ENCODE data around the gene TTC39A. TPM values are rescaled to one million over a fixed set of nuclear protein-coding genes. Genes with fewer than 3 reads are reported as not detected.

Gene TTC39A
- total and polyA plus RNA-seq, 2 of the 13 experiments (the other 11 are each of a cell fraction or from before 2014, with no cell fraction given): 0.33 to 1.5 TPM

- H3K4me1 ChIP-seq (ENCODE audit: insufficient read depth, low read length): peaks cover 14% of the 10 kb centered on the region
- no peak for DNase-seq (ENCODE audit: low spot score)
- no peak overlapping the region for H3K9ac ChIP-seq (ENCODE audit: insufficient read depth, low read depth, low read length)
- intact Hi-C loops (cut with micrococcal nuclease; ENCODE audit: unreplicated experiment) (no loop called here), in situ Hi-C loops (cut with HindIII; ENCODE audit: extremely low pct_ligation_motif_present, low pct_unique_long_range_greater_than_20kb) (no loop called here)
- no peak overlapping the region for H2AFZ ChIP-seq (ENCODE audit: low read length)
- ChIA-PET POLR2A (no interaction called here), CTCF (ENCODE audit: low intra/inter-chr PET ratio, low total read pairs) (no interaction called here)
- H3K36me3 ChIP-seq (replicated peaks in 1 of 2; ENCODE audit: control insufficient read depth in 1 of 2, insufficient read depth in 2 of 2, low read length in 2 of 2): peaks cover 2 to 15% of the 10 kb centered on the region in 2 experiments; a peak in 2 of 5 replicates
- no peak for ATAC-seq
- no peaks in the 10 kb centered on the region for H3K9me3 ChIP-seq (ENCODE audit: low read length)
- no peaks in the 10 kb centered on the region for H3K79me2 ChIP-seq (ENCODE audit: insufficient read depth, low read length)
- H3K4me3 ChIP-seq (replicated peaks in 1 of 3; ENCODE audit: insufficient read depth in 1 of 3, low read depth in 2 of 3, low read length in 3 of 3): no peak overlapping the region
- no peak for FAIRE-seq
- H3K27me3 ChIP-seq (ENCODE audit: control insufficient read depth in 1 of 2, insufficient read depth in 2 of 2, low read length in 2 of 2): no peaks in the 10 kb centered on the region
- H3K4me2 ChIP-seq (ENCODE audit: low read depth, low read length): no peak overlapping the region
- BruUV-seq (replicated peaks): no TSS peak
- 87% methylated on average over 3 of the region's 3 CpGs for WGBS (ENCODE audit: low lambda C conversion rate)
- no peak overlapping the region for H3K27ac ChIP-seq (ENCODE audit: extremely low read length, insufficient read depth, low read length)
- H4K20me1 ChIP-seq (ENCODE audit: insufficient read depth, low read length): no peaks in the 10 kb centered on the region
- TF ChIP-seq ZMYM3 (CRISPR knock-in tag; IDR thresholded peaks at IDR 0.05) (no peak), IRX3 (CRISPR knock-in tag; IDR thresholded peaks at IDR 0.05; ENCODE audit: borderline replicate concordance, low read depth) (no peak), TERF1 (CRISPR knock-in tag; IDR thresholded peaks at IDR 0.05) (no peak), SKIL (CRISPR knock-in tag; IDR thresholded peaks at IDR 0.05; ENCODE audit: borderline replicate concordance) (no peak), ELF3 (CRISPR knock-in tag; IDR thresholded peaks at IDR 0.05) (no peak), SIX4 (CRISPR knock-in tag; IDR thresholded peaks at IDR 0.05) (no peak), ZNF503 (CRISPR knock-in tag; IDR thresholded peaks at IDR 0.05) (no peak), MIER2 (CRISPR knock-in tag; IDR thresholded peaks at IDR 0.05) (no peak), TEF (CRISPR knock-in tag; IDR thresholded peaks at IDR 0.05) (no peak), IKZF5 (CRISPR knock-in tag; IDR thresholded peaks at IDR 0.05) (no peak), ARID3A (IDR thresholded peaks at IDR 0.05; ENCODE audit: low read depth, low read length) (no peak), CENPX (CRISPR knock-in tag; IDR thresholded peaks at IDR 0.05) (no peak), EED (CRISPR knock-in tag; IDR thresholded peaks at IDR 0.05) (no peak), JUNB (CRISPR knock-in tag; IDR thresholded peaks at IDR 0.05; ENCODE audit: borderline replicate concordance) (no peak), HNF4A (CRISPR knock-in tag; IDR thresholded peaks at IDR 0.05) (no peak), NR0B2 (CRISPR knock-in tag; IDR thresholded peaks at IDR 0.05) (no peak)
These were observed 24.1 kb upstream of the TTC39A start for GRCh38 chr1:51354416-51354815.
